GM18867 (cell line): ENCODE results near the gene GARS1.
A peak's percentile ranks its signal among the peaks of the same experiment; 100 is the strongest.
"Not testable (repeated sequence)": the region's sequence is repeated elsewhere in the genome, so short reads cannot be mapped to it uniquely, and the experiment has no call there.

Experiments used
- ATAC-seq: cut with Tn5 transposase; IDR thresholded peaks from one replicate; pipeline ENCODE4 v1.9.1; 2021; ENCODE audit warnings: mild to moderate bottlenecking, moderate library complexity; ENCODE audit not compliant: unreplicated experiment

The GARS1 gene

DNA sequence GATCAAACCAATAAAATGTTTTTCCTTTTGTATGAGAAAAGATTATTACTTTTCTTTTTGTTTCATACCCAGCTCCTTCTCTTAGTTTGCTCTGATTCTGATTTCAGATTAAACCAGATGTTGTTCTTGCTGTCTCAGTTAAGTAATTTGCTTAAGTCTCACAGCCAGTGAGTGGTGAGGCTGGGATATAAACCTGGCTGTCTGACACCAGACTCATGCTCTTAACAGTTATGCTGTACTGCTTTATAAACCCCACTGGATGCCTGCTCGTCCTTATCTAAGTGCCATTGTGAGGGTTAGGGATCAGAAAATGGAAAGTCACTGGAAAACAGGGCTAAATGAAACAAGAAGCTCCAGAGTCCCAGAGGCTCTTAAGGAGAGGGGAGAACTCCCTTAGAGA is 24.3 kb downstream of the GARS1 start:
- no peak for ATAC-seq

- ATAC-seq: no peak
These were observed 30.6 kb downstream of the GARS1 start for GRCh38 chr7:30625283-30625682.

DNA sequence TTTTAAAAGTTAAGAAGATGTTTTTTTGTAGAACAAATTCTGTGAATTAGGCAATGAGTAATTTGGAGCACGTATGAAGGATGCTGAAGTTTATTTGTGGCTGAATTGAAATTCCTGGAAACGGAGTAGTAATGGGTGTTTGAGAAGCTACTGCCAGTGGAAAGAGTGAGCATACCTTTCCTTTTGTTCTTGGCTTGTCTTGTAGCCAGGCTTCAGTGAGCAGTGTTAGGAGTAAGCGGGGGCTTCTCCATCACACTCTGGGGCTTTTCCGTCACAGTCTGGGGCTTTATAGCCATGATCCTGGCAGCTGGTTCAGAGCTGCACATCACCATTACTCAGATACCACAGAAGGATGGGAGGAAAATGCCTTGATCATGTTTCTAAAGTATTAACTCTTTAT is 32.3 kb downstream of the GARS1 start:
- ATAC-seq: no peak

DNA sequence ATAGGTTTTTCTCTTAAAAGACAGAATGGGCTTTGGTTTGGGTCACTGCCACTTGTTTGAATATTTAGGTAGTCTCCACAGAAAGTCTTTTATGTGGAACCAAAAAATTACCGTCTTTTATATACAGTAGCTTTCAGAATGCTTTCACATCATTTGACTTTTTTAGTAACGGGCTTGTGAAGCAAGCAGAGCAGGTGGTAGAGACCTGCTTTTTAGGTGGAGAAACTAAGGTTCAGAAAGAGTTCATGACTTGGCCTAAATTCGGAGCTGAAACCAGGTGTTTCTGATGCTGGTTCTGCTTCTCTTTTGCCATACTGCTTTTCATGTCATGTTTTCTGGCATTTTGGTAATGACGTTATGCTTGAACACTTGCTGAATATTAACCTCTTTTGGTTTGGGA is 36.3 kb downstream of the GARS1 start:
- ATAC-seq: peak; percentile 58

- no peak for ATAC-seq
These were observed 38.5 kb downstream of the GARS1 start for GRCh38 chr7:30633223-30633622.

- ATAC-seq: no peak
These were observed 39.5 kb downstream of the GARS1 start for GRCh38 chr7:30634193-30634626.

DNA sequence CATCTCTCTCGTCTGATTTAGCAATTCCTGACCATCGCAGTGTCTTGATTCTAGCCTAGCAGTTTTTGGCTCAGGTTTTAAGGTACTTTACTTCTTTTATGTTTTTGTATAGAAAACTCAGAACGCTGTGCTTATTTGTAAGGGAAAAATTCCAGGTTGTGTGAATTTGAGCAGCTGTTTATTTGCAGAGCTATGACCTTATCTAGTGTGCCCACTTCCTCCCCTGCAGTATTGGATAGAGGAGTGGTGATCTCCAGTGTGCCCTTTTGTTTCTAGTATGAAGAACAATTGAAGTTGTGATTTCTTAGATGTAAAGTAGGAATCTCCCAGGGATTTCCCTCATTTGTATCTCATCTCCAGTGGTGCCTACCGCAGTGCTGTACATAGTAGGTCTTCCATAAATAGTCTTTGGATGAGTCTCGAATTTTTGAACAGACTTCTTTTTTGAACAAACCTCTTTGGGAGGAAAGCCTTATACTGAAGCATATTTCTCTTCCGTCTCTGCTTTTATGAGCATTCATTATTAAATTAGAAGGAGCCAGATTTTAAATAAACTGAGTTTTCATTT is 40.0 kb downstream of the GARS1 start:
- no peak for ATAC-seq

GRCh38 chr7:30635798-30636197 is 41.1 kb downstream of the GARS1 start:
- no peak for ATAC-seq

- ATAC-seq: not testable (repeated sequence)
These were observed 47.6 kb downstream of the GARS1 start for GRCh38 chr7:30642322-30642721.

GRCh38 chr7:30642789-30643188 is 48.1 kb downstream of the GARS1 start:
- ATAC-seq: no peak

- no peak for ATAC-seq
These were observed 49.7 kb downstream of the GARS1 start for GRCh38 chr7:30644286-30644955.

DNA sequence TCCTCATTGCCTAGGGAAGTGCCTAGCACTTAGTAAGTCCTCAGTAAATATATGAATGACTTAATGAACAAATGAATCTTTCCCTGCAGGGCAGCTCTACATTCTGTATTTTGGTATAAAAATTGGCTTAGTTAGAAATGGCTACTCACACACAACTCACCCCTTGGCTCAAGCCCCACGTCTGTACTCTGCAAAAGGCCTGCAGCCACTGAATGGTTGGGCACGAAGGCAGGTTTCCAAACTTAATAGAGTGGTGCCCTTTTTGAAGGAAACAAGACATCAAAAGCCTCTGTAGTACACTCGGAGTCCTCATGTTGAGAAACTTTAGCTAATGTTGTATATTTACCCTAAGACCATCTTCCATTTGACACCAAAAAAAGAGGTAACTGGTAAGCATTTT is 51.0 kb downstream of the GARS1 start:
- no peak for ATAC-seq

DNA sequence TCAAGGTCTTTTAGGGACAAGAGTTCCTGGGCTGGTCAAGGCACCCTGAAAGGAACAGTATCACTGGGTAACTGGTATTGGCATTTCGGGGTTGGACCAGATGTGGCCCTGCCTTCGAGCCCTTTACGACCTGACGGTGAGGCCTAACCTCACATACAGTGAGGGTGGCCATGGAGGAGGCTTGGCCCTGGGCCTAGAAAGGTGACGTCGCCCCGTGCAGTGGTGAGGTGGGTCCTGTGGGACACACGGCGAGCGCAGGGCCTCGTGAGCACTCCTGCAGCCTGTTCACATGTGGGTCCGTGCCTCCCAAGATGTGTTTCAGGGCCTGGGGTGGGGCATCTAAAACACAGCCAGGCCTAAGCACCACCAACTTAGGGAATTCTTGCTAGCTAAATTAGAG is 51.5 kb downstream of the GARS1 start:
- no peak for ATAC-seq

DNA sequence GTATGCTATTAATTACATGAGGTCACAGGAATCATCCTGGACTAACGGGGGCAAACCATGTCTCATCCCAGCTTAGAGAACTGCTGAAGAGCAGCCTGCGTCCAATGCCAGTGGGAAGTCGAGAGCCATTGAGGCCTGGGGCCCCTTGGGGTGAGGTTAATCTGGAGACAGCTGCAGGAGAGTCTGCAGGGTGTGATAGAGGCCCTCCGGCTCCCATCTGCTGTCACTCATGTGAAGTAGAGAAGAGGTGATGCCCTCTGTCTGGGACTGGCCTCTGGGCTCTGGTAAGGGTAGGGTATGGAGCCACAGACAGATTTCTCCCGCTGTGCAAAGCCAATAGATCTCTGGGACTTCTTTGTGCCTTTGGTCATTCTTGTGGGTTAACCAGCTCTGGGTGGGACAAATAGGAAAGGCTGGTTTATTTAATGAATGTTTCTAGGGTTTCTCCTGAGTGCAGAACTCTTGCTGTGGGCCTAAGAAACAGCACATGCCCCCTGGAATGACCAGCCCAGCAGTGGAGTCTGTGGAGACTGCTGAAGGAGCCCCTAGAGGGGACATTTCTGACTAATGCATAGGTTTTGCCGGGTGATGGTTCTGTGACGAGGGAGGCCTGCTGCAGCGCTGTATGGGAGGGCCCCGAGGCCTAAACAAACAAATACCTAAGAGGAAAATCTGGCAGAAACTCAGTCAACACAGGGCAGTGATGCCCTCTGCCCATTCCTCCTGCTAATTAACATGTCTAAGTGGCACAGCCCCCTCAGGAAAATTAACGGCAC is 53.1 kb downstream of the GARS1 start:
- no peak for ATAC-seq

DNA sequence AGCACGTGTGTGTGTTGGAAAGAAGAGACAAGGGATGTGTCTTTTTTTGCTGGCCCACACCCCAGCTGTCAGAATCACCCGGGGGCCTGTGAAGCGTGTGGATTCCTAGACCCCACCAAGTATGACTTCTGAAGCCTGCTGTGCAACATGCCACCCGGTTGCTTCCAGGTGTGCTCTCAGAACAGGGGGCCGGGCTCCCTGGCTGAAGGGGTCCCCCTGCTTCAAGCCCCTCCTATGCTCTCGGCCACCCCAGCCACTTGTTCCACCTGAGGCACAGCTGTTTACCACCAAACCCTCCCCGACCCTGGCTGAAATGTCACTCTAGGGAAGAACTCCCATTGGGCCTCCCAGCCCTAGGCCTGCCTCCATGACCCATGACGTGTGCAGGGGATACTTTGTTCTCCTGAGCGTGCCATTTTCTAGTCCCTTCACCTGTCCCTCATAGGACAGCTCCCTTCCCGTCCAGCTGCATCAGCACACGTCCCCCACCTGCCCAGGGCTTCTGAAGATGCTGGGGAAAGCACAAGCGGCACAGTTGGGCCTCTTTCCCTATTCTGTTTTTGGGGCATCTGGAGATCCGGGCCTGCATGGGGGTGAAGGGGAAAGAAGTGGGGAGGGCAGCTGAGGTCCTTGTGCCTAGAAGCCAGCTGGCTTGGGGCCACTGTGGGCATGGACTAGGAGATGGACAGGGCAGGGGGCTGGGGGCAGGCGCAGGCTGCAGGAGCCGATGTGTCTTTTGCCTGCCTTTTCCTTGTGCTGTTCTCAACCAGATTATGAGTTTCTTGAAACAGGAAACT is 54.3 kb downstream of the GARS1 start:
- ATAC-seq: no peak

- no peak for ATAC-seq
These were observed 55.2 kb downstream of the GARS1 start for GRCh38 chr7:30649717-30650420.

DNA sequence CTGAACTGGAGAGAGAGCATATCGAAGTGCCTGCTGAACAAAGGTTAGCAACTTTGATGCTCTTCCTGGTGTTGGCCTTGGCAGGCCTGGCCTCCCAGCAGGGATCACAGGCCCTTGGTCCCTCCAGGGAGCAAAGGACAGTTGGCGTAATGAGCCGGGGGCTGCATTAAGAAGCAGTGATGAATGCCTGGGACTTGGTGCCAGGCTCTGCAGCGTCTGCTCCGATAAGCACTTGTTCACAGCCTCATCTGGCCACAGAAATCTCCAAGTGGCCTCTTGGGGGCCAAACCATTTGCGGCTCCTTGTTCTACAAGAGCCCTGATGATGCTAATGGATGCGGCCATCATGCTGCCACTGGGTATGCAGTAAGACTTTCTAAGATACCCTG is 55.7 kb downstream of the GARS1 start:
- no peak for ATAC-seq

- no peak for ATAC-seq
These were observed 57.5 kb downstream of the GARS1 start for GRCh38 chr7:30652132-30652531.

DNA sequence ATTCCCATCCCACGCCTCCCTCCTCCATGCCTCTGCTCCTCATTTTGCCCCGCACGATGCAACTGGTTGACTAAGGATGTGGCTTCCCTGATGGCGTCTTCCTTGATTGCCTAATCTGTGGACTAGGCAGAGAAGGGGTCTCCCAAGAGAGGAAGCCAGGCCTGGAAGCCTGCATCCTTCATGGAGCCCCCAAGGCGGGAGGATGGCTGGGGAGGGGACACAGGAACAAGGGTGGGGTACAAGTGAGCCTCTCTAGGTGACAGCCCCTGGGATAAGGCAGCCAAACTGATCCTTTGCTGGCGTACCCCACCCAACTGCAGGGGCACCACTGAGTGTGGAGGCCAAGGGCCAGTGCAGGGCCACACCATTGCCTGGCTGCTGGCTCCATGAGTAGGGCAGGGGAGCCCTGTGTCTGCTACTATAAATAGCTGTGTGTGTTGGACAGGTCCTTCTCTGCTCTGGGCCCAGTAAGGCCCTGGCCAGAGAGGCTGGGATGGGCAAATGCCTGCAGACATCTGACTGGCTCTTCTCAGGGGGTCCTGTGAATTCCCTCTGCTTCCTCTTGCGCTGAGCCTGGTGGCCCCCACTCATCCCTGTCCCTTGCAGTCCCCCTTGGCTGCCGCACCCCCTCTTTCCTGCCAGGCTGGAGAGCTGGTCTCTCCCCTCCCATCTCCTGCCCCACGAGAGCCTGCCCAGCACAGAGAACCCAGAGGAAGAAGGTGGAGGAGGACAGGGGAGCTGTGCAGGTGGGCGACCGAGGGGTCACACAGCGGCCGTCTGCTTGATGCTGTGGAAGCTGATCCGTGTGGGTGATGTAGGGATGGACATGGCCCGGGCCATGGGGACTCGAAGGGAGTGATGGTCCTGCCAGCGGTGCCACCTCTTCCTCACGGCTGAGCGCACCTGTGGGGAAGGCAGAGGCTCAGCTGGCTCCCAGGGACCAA is 58.3 kb downstream of the GARS1 start:
- no peak for ATAC-seq
